Calu3 (cell line): ENCODE data around the gene SHANK2. TPM values are rescaled to one million over a fixed set of nuclear protein-coding genes. Genes with fewer than 3 reads are reported as not detected.
A peak's percentile ranks its signal among the peaks of the same experiment; 100 is the strongest.

Experiments
- BruUV-seq: library from RNA; stranded (reverse); fragments of 400-500 nt; replicated peaks from 2 replicates; lab custom pipeline; 2021; lab: Mats Ljungman, UMichigan
- CTCF ChIA-PET: fragments of 300-600 bp; sonication (Branson Sonifier 250); formaldehyde crosslinking; loops from one replicate; lab custom pipeline; 2022; ENCODE audit warnings: antibody characterized with exemption; lab: Charles Lee
- DNase-seq: peaks from one replicate; pipeline ENCODE4 v3.0.0; 2022
- H3K27ac Mint-ChIP-seq: one replicate; pipeline ENCODE4 v1.8.0; 2022; ENCODE audit warnings: mixed read lengths; ENCODE audit not compliant: unreplicated experiment
- H3K27me3 Mint-ChIP-seq: one replicate; pipeline ENCODE4 v1.8.0; 2022; ENCODE audit warnings: mixed read lengths; ENCODE audit not compliant: unreplicated experiment
- H3K36me3 Mint-ChIP-seq: one replicate; pipeline ENCODE4 v1.8.0; 2022; ENCODE audit warnings: mild to moderate bottlenecking, moderate library complexity, mixed read lengths; ENCODE audit not compliant: insufficient read depth, unreplicated experiment
- H3K4me1 Mint-ChIP-seq: one replicate; pipeline ENCODE4 v1.8.0; 2022; ENCODE audit warnings: mild to moderate bottlenecking, low read depth, mixed read lengths; ENCODE audit not compliant: unreplicated experiment
- H3K4me3 Mint-ChIP-seq: one replicate; pipeline ENCODE4 v1.8.0; 2022; ENCODE audit warnings: mild to moderate bottlenecking, low read depth, moderate library complexity, mixed read lengths; ENCODE audit not compliant: unreplicated experiment
- H3K9me3 Mint-ChIP-seq: one replicate; pipeline ENCODE4 v1.8.0; 2022; ENCODE audit warnings: low read depth, mixed read lengths; ENCODE audit not compliant: unreplicated experiment
- intact Hi-C: fragments of 100-400 bp; cut with micrococcal nuclease; formaldehyde crosslinking; loops from one replicate; pipeline ENCODE4 v1.10.0; 2022; ENCODE audit not compliant: unreplicated experiment
- total RNA-seq: library from RNA; stranded (reverse); gene quantifications from 2 replicates; pipeline ENCODE4 v1.2.3, GENCODE V29; 2022
- TF ChIP-seq, protein P1 (sequence below): fragments of 200-600 bp; IDR thresholded peaks from one replicate; pipeline ENCODE4 v1.8.0; 2022; ENCODE audit warnings: antibody characterized with exemption; ENCODE audit not compliant: unreplicated experiment

Gene SHANK2
- total RNA-seq, 1 experiment from 2014 or later = 118 TPM

DNA sequence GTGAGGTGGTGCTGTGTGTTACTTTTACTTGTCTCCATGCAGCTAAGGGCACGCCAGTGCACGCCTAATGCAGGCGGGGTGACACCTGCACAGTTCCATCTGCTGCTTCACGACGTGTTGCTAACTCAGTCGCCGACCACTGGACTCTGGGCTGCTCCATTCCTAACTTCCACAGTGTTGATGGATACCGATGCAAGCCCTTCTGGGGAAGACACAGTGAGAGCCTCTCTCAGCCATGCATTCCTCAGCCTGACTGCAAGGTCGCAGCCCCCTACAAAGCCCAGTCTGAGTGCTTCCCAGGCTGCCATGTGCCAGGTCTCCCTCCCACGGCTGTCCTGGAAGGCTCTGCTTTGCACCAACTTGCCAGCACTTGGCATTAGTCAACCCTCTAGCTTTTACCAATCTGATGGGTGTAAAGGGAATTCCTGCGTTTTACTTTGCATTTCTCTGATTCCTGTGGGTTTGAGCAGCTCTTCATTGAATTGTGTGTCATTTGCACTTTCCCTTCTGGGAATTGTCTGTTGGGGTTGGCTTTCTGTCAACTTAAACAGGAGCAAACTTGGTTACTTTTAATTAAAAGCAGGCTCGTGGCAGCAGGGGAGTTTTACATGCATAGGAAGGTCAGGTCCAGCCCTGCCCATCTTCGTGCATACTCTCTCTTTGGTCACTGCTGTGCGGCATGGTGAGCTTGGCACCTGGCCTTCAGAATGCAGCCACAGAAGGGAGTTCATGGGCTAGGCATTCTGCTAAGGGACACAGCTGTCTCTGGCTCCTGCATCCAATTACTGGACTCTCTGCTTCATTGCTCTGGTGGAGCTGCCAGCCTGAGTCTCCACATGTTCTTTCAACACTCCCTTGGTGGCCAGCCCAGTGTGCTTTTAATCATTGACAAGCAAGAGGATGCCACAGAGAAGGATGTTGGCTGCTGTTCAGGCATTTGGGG is 34.6 kb upstream of the SHANK2 start:
- Mint-ChIP-seq H3K4me1 (peaks cover 58% of the 10 kb centered on the region), H3K27ac (peak overlapping the region; percentile 31), H3K36me3 (peaks cover 34% of the 10 kb centered on the region), H3K9me3 (peaks cover 6% of the 10 kb centered on the region), H3K4me3 (peak overlapping the region; percentile 46), H3K27me3 (no peaks in the 10 kb centered on the region)
- DNase-seq = peak; percentile 67
- BruUV-seq = no TSS peak
- intact Hi-C loops = no loop called here
- CTCF ChIA-PET = interaction anchor here (1.1 to 1.6 kb wide), 2 partner anchors 12 to 46 kb away, joined by 4 to 6 read pairs; no protein-coding TSS in a partner anchor
- TF ChIP-seq, protein P1, sequence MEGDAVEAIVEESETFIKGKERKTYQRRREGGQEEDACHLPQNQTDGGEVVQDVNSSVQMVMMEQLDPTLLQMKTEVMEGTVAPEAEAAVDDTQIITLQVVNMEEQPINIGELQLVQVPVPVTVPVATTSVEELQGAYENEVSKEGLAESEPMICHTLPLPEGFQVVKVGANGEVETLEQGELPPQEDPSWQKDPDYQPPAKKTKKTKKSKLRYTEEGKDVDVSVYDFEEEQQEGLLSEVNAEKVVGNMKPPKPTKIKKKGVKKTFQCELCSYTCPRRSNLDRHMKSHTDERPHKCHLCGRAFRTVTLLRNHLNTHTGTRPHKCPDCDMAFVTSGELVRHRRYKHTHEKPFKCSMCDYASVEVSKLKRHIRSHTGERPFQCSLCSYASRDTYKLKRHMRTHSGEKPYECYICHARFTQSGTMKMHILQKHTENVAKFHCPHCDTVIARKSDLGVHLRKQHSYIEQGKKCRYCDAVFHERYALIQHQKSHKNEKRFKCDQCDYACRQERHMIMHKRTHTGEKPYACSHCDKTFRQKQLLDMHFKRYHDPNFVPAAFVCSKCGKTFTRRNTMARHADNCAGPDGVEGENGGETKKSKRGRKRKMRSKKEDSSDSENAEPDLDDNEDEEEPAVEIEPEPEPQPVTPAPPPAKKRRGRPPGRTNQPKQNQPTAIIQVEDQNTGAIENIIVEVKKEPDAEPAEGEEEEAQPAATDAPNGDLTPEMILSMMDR = no peak

DNA sequence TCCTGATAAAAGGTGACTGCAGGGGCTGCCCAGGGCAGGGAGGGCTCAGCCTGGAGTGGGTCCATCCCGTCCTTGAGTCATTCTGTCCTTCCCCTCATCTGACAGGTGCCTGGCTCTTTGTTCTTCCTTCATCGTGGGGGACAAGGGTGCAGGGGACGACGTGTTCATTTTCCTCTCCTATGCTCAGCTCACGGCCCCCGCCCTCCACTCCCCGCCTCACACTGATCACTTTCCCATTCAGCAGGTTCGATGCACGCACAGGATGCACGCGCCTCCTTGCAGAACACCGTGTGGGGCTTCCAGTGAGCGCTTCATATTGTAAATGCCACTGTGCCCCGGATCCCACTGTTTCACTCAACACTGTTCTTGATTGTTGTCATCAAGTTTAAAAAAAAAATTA is 32.7 kb upstream of the SHANK2 start:
- Mint-ChIP-seq H3K27me3 (no peaks in the 10 kb centered on the region), H3K36me3 (peaks cover 34% of the 10 kb centered on the region), H3K4me1 (peaks cover 58% of the 10 kb centered on the region), H3K9me3 (peaks cover 2% of the 10 kb centered on the region), H3K4me3 (peak overlapping the region; percentile 70), H3K27ac (peak overlapping the region; percentile 88)
- CTCF ChIA-PET = interaction anchor here (1.7 kb wide), 1 partner anchor 44 kb away, joined by 4 read pairs; no protein-coding TSS in a partner anchor
- intact Hi-C loops = no loop called here
- BruUV-seq = no TSS peak
- TF ChIP-seq, protein P1 = no peak
- no peak for DNase-seq

DNA sequence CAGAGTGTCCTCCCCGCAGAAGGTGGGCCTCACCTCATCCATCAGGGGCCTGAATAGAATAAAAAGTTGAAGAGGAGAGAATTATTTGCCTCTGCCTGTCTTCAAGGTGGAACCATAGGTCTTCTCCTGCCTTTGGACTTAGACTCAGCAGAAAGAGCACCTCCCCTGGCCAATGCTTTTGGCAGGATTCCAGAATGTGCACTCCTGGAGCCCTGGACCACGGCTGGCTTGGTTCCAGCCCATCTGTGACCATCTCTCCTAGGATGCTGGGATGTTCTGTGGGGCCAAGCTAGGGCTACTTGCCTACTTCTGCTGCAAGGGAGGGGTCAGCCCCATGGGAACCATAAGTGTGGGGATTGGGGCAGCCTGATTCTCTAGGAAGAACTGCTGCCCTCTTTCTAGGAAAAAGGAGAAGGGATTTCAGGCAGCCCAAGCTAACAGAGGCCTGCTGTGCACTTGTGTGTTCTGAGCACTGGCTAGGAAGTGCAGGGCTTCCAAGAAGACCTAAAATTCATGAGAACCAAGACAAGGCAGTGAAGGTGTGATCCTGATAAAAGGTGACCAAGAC is 32.2 kb upstream of the SHANK2 start:
- peaks cover 2% of the 10 kb centered on the region for H3K9me3 Mint-ChIP-seq
- intact Hi-C loops = loop anchor here (1.0 kb wide), 2 partner anchors 15 to 31 kb away; no protein-coding TSS in a partner anchor
- peak; percentile 64 for DNase-seq
- peaks cover 34% of the 10 kb centered on the region for H3K36me3 Mint-ChIP-seq
- H3K4me1 Mint-ChIP-seq = peaks cover 58% of the 10 kb centered on the region
- peak overlapping the region; percentile 70 for H3K4me3 Mint-ChIP-seq
- H3K27me3 Mint-ChIP-seq = no peaks in the 10 kb centered on the region
- H3K27ac Mint-ChIP-seq = peak overlapping the region; percentile 88
- BruUV-seq = no TSS peak
- CTCF ChIA-PET = interaction anchor here (0.7 to 1.7 kb wide), 4 partner anchors 15 to 164 kb away, joined by 3 to 12 read pairs (median 6); partner anchors contain the start of gene DHCR7
- TF ChIP-seq, protein P1 = no peak

DNA sequence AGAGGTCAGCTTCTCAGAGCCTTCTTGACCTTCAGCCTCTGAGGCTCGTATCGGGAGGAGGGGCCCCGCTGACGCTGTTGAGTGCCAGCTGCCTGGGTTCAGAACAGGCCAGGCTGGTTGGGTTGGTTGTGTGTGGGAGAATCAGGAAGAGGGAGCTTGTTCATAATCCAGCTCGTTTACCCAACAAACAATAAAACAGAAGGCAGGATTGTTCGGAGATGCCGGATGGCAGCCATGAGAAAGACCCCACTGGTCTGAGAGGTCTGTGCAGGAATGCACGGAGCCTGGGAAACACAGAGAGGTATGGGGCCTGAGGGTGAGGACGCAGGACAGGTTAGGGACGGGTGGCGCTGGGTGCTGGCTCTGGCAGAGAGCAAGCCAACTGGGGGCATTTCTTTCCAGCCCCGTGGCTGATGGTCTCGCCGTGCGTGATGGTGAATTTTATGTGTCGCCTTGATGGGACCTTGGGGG is 31.6 kb upstream of the SHANK2 start:
- TF ChIP-seq, protein P1 = no peak
- H3K4me3 Mint-ChIP-seq = peak overlapping the region; percentile 70
- peak; percentile 95 for DNase-seq
- H3K36me3 Mint-ChIP-seq = peaks cover 34% of the 10 kb centered on the region
- peak overlapping the region; percentile 88 for H3K27ac Mint-ChIP-seq
- no peaks in the 10 kb centered on the region for H3K27me3 Mint-ChIP-seq
- no peaks in the 10 kb centered on the region for H3K9me3 Mint-ChIP-seq
- no TSS peak for BruUV-seq
- intact Hi-C loops = loop anchor here (1.0 kb wide), 2 partner anchors 15 to 31 kb away; no protein-coding TSS in a partner anchor
- peaks cover 58% of the 10 kb centered on the region for H3K4me1 Mint-ChIP-seq
- CTCF ChIA-PET = interaction anchor here (0.7 to 1.7 kb wide), 5 partner anchors 15 to 164 kb away, joined by 3 to 12 read pairs (median 4); partner anchors contain the start of genes DHCR7 and SHANK2
